GM12891 (cell line): Measurements from ENCODE around the gene TMEM31.

Experiments
- POLR2A ChIP-seq: IDR thresholded peaks from 2 replicates; pipeline ENCODE4 v1.6.1; 2011; ENCODE audit warnings: low read depth, low read length, control low read depth
- POLR2AphosphoS5 ChIP-seq: IDR thresholded peaks from 2 replicates; pipeline ENCODE4 v1.6.1; 2011; ENCODE audit warnings: low read depth, low read length, control low read depth
- SPI1 ChIP-seq: IDR thresholded peaks from 2 replicates; pipeline ENCODE4 v1.6.1; 2011; ENCODE audit warnings: low read depth, low read length, control low read depth
- TAF1 ChIP-seq: IDR thresholded peaks from 2 replicates; pipeline ENCODE4 v1.6.1; 2011; ENCODE audit warnings: low read depth, low read length, control low read depth

- TF ChIP-seq SPI1 (no peak), POLR2A (no peak), TAF1 (no peak), POLR2AphosphoS5 (no peak)
Measured at GRCh38 chrX:103726477-103726876, 15.8 kb downstream of the TMEM31 start.
